Cardiac muscle cell (in vitro differentiated cells and primary cell): Measurements from ENCODE around the gene ST3GAL3. TPM values are rescaled to one million over a fixed set of nuclear protein-coding genes. Genes with fewer than 3 reads are reported as not detected.
A peak's percentile ranks its signal among the peaks of the same experiment; 100 is the strongest.

Experiments
- DNase-seq, 2 donors: peaks; one replicate each; pipeline versions ENCODE4 v3.0.0 to v3.0.0-alpha.2; 2010 to 2017; ENCODE audit warnings: low read depth in 1 of 2, low spot score in 1 of 2
- H3K27ac ChIP-seq: fragments of 200-600 bp; sonication (generic); 2 replicates; pipeline ENCODE4 v1.5.1; 2016
- H3K27me3 ChIP-seq: fragments of 200-600 bp; sonication (generic); 2 replicates; pipeline ENCODE4 v1.6.0; 2016; ENCODE audit warnings: control low read depth
- H3K36me3 ChIP-seq: fragments of 200-600 bp; sonication (generic); 2 replicates; pipeline ENCODE4 v1.5.1; 2016; ENCODE audit warnings: control low read depth
- H3K4me1 ChIP-seq: fragments of 200-600 bp; sonication (generic); 2 replicates; pipeline ENCODE4 v1.8.1; 2017; ENCODE audit warnings: low read depth, mild to moderate bottlenecking, mixed run types
- H3K4me3 ChIP-seq: fragments of 200-600 bp; sonication (generic); 2 replicates; pipeline ENCODE4 v1.5.1; 2016; ENCODE audit warnings: mild to moderate bottlenecking
- H3K9me3 ChIP-seq: fragments of 200-600 bp; sonication (generic); 2 replicates; pipeline ENCODE4 v1.5.1; 2017; ENCODE audit warnings: low read depth, mild to moderate bottlenecking, control low read depth
- CTCF ChIP-seq: IDR thresholded peaks from 2 replicates; pipeline ENCODE4 v1.5.1; 2012; ENCODE audit warnings: low read depth, mild to moderate bottlenecking, low read length
- polyA plus RNA-seq: library from polyadenylated mRNA; unstranded; fragments of >200 nt; fragmentation: Nextera tagmentation; extraction: Ambion mirVana; gene quantifications from 2 replicates; pipeline ENCODE4 v1.2.1, GENCODE V29; 2016
- total RNA-seq: library from RNA; depleted of rRNA; stranded (reverse); fragments of >200 nt; gene quantifications from 2 replicates; pipeline ENCODE4 v1.2.3, GENCODE V29; 2016

Gene ST3GAL3
- total and polyA plus RNA-seq, 2 experiments from 2014 or later: 34.7 to 35.7 TPM

DNA sequence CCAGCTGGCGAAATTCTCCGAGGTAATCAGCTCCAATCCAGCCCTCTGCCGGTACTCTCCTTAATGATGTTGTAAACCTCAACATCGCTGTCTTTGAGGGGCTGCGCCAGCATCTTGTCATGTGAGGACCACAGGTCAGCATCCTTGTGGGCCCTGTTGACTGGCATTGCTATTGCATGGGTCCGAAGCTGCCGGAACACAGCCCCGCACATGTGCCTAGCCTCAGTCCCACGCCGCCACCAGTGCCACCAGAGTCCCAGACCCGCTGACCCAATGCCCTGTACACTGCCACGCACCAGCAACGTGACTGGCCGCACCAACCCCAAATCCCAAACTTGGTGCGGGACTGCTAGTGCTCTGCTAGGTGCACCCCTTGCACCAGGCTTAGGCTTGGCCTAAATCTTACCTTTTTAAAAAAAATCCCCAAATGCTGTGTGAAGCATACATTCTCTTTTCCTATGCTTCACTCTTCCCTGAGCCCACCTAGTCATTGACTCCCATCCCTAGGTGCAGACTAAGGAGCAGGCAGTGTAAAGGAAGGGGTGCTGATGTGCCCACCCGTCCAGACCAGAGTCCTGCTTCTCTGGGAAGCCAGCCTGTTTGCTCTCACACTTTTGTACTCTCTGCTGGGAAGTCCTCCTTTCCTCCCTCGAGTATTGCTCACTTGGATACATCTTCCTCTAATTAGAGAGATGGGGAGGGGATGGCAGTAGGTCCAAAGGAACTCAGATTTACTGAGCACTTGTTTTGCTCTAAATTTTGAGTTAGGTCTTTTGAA, 144.4 kb downstream of the ST3GAL3 start:
- DNase-seq: no peak
- no peak overlapping the region for H3K4me3 ChIP-seq

GRCh38 chr1:43853161-43853921, 146.0 kb downstream of the ST3GAL3 start:
- H3K9me3 ChIP-seq: no peaks in the 10 kb centered on the region
- DNase-seq: peak in 1 of 2 donors; percentile 89
- no peak for TF ChIP-seq CTCF
- H3K36me3 ChIP-seq: no peaks in the 10 kb centered on the region
- H3K27ac ChIP-seq: no peak overlapping the region
- peaks cover 8% of the 10 kb centered on the region for H3K4me1 ChIP-seq
- no peak overlapping the region for H3K4me3 ChIP-seq
- no peaks in the 10 kb centered on the region for H3K27me3 ChIP-seq

More for the DNA sequence above, 144.4 kb downstream of the ST3GAL3 start:
- Histone ChIP-seq H3K4me1 (peaks cover 8% of the 10 kb centered on the region), H3K27ac (no peak overlapping the region), H3K27me3 (no peaks in the 10 kb centered on the region), H3K9me3 (no peaks in the 10 kb centered on the region), H3K36me3 (no peaks in the 10 kb centered on the region)
- no peak for TF ChIP-seq CTCF

GRCh38 chr1:43854473-43854872, 147.1 kb downstream of the ST3GAL3 start:
- no peaks in the 10 kb centered on the region for H3K27me3 ChIP-seq
- H3K27ac ChIP-seq: no peak overlapping the region
- H3K36me3 ChIP-seq: no peaks in the 10 kb centered on the region
- no peak overlapping the region for H3K4me3 ChIP-seq
- TF ChIP-seq CTCF: no peak
- no peak for DNase-seq
- peaks cover 10% of the 10 kb centered on the region for H3K4me1 ChIP-seq
- H3K9me3 ChIP-seq: no peaks in the 10 kb centered on the region

DNA sequence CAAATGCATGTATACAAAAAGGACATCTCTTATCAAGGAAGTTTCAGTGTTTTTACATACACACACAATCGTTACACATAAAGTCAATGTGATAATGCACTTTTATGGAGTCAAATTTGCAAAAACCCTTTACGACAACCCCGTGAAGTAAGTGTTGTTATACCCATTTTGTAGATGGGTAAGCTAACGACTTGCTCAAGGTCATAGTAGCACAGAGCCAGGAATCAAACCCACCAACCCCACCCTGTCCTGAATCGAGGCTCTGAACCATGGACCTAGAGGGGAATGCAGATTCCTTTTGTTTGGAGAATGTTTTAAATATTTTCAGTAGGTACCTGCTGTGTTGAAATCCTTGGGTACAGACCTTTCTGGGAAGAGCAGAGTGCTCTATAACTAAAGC, 148.9 kb downstream of the ST3GAL3 start:
- Histone ChIP-seq H3K27ac (no peak overlapping the region), H3K36me3 (no peaks in the 10 kb centered on the region), H3K9me3 (no peaks in the 10 kb centered on the region), H3K27me3 (no peaks in the 10 kb centered on the region), H3K4me3 (no peak overlapping the region), H3K4me1 (peaks cover 4% of the 10 kb centered on the region)
- DNase-seq: no peak
- no peak for TF ChIP-seq CTCF

DNA sequence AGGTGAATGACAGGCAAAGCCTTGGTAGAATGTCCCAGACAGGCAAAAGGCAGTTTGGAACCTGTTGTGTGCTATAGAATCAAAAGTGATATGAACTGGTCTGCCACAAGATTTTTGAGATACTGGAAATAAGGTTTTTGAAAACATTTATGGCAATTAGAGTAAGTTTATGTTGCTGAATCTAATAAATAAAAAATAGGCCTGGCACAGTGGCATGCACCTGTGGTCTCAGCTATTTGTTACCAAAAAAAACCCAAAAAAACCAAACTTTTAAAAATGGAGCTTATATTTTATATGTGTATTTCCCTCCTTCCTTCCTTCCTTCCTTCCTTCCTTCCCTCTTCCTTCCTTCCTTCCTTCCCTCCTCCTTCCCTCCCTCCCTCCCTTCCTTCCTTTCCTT, 149.8 kb downstream of the ST3GAL3 start:
- no peaks in the 10 kb centered on the region for H3K36me3 ChIP-seq
- no peak for DNase-seq
- no peak for TF ChIP-seq CTCF
- no peaks in the 10 kb centered on the region for H3K9me3 ChIP-seq
- no peak overlapping the region for H3K4me3 ChIP-seq
- H3K27ac ChIP-seq: no peak overlapping the region
- H3K4me1 ChIP-seq: peaks cover 12% of the 10 kb centered on the region
- no peaks in the 10 kb centered on the region for H3K27me3 ChIP-seq
